Middle frontal gyrus (tissue), 1 donor: ENCODE results near the gene NDE1.
"Not testable (repeated sequence)": the region's sequence is repeated elsewhere in the genome, so short reads cannot be mapped to it uniquely, and the experiment has no call there.

Experiments
- DNase-seq: peaks from one replicate; pipeline ENCODE4 v3.0.0-alpha.2; 2015; ENCODE audit warnings: low spot score; ENCODE audit errors: extremely low spot score

Gene NDE1, protein sequence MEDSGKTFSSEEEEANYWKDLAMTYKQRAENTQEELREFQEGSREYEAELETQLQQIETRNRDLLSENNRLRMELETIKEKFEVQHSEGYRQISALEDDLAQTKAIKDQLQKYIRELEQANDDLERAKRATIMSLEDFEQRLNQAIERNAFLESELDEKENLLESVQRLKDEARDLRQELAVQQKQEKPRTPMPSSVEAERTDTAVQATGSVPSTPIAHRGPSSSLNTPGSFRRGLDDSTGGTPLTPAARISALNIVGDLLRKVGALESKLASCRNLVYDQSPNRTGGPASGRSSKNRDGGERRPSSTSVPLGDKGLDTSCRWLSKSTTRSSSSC

DNA sequence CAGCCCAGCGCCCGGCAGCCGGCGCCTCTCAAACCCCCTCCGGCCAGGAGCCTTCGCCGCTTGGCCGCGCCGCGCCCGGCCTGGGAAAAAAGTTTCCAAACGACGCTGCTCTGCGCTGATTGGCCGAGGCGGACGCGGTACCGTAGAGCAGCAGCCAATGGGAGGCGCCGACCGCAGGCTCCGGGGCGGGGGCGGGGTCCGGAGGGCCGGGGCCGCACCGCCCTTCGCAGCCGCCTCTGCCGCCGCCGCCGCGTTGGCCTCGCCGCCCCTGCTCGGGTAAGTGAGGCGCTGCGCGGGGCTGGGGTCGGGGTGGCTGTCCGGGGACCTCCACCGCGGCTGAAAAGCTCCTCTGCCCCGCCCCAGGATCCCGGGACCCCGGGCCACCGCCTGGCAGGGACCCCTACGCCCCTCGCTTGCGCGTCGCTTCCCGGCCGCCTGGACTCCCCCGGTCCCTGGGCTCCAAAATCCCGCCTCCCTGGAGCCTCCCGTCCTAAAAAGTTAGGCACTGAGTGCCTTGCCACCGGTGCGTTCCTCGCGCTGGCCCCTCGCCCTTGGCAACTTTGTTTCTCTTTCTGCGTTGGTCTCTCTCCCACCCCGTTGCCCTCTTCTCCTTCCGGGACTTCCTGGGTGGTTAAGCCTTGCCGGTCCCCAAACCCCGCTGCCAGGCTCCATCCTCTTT is at the start of gene NDE1:
NDE1 (plus strand) TSS at position 227 of the 679 bp plus-strand sequence. CDS start 14,534 bp downstream, outside the sequence.
- DNase-seq: peak; percentile 87

DNA sequence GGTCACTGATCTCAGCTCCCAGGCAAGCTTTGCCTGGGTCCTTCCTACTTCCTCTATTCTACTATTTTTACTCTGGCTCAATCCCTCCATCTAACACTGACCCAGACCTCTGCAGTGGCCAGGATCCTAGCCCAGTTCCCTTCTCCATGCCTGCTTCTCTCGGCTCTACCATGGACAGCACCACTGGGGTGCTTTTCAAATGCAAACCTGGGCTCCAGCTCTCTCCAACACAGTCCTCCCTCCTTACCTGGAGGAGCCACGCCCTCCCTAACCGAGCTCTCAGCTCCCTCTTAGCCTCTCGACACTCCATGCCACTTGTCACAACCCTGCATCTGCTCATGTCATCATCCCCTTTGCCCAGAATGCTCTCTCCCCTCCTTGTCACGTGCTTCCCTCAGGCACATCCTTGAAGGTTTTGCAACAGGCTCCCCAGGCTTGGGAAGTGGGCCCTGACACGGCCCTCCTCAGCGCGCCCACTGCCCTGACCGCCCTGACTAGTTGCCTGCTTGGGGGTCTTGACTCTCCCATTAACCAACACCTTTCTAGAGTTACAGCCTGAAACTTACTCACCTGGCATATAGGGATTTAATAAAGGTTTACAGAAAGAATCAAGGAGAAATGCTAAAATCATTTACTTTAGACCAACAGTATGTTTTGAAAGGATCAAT is 48.7 kb upstream of the NDE1 start:
- DNase-seq: no peak

DNA sequence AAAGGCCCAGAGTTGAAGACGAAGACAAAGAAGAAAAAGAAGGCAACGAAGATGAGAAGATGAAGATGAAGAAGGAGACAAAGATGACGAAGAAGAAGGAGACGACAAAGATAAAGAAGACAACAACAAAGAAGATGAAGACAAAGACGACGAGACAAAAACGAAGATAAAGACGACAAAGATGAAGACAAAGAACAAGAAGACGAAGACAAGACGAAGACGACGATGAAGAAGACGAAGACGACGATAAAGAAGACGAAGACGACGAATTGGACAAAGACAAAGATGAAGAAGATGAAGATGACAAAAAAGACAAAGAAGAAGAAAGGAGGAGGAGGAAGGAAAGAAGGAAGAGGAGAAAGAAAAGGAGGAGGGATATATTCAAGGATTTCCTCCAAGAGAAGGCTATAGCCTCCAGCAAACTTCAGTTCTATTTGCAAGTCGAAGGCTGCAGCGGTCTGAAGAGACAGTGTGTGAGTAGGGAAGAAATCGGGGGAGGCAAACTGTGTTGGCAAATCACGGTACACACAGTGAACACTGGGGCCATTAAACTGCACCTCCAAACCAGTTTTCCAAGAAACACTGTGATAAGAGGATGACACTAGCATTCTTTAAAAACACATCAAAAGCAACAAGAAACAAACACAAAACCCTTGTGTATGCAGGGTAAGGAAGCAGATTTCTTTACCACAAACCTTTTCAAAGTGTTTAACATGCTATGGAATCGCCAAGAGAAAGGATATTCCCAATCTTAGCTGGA is 47.6 kb upstream of the NDE1 start:
- no peak for DNase-seq

DNA sequence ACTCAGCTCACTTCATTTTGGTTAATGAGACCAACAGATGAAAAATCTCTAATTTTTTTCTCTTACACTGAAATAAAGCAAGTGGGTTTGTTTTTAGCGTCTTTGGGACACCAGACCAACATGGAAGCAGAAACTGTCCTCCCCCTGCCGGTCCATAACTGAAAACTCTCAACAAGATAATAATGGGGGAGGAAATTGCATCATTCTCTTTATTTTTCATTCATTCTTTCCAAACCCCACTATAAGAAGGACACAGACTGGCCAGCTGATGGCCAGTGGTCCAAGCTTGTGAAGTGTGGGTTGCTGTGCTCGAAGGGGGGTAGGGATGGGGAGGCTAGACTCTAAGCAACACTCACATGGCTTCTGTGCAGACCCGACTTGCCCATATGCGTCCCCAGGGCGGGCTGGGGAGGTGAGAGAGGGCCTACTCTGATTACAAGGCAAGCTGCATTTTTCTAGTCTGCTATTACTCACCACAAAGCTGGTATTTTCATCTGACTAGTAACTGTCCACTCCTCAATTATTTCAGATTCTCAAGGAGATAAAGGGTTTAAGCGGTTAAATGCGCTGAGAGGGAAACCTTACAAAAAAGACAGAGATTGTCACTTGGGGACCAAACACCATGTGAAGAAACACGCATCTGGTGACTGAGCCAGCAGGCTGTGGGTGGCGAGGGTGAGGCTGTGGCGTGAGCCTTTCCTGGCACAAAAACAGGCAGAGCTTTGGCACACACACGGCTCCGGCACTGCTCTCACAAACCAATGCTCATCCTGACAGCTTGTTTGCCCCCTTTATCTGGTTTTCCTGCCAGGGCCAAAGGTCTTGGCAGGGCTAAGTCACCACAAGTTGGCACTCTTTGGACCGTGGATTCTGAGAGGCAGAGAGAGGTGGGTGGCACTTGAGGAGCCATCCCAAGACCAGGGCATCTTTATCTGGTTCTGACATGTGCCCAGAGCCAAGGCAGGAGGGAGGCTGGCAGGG is 45.3 kb upstream of the NDE1 start:
- DNase-seq: peak; percentile 45

DNA sequence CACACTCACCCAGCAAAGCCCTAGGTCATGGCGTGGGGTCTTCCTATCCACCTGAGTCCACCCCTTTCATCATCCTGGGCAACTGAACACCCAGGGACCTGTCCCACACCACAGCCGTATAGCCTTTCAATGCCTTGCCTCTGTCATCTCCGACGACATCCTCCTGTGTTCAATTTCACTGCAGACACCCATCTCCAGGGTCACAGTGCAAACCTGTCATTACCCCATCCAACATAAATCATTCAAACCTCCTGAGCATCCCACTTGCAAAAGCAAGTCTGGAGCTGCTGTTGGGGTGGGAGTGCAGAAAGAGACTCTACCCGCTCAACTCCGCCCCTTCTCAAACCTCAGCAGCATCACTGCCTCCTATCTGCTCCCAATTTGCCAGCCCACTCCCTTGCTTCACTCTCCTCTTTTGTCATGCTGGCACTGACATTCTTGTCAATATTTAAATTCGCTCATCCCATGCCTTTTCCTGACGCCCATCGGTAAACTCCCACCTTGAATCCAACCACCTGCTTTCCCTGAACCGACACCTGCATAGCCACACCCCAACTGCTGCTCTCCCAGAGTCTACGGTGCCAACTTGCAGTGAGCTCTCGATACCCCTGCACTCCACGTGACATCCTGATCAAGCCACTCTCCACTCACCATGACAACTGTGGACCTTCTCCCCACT is 44.1 kb upstream of the NDE1 start:
- no peak for DNase-seq

DNA sequence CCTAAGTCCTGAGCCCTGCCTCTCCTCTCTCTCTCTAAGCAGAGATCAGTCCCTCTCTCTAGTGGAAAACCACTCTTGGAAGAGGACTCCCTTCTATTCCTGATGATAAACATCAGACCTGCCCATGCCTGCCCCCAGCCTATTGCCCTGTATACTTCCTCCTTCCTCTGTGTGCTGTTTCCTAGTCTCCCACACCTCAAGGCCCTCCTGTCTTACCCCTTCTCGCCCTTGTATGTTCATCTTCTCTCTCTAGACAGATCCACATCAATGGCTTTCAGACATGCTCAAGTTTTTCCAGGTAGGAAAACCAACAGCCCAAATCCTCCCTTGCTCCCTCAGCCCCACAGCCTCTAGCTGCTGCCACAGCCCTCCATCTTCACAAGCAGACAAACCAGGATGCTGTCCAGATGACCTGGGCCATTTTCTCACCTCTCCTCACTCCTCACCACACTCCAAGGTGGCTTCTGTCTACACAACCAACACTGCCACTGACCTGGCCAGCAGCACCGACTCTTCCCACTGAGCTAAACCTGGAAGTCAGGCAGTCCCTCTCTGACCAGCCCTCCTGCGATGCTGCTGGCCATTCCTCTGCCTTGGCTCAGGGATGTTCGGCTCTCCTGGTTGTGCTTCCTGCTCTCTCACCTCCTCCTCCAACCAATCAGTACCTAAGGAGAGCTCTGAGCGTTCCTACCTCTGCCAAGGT is 43.4 kb upstream of the NDE1 start:
- DNase-seq: no peak

DNA sequence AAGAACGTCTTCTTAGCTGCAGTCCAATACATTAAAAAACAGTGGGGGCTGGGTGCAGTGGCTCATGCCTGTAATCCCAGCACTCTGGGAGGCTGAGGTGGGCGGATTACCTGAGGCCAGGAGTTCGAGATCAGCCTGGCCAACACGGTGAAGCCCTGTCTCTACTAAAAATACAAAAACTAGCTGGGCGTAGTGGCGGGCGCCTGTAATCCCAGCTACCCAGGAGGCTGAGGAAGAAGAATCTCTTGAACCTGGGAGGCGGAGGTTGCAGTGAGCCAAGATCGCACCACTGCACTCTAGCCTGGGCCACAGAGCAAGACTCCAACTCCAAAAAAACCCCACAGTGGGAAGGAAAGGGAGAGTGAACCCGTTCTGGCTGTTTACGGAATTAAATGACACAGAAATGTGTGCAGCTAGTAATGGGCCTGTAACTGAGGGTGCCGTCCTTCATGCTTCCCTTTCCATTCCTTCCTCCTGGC is 42.8 kb upstream of the NDE1 start:
- not testable (repeated sequence) for DNase-seq

DNA sequence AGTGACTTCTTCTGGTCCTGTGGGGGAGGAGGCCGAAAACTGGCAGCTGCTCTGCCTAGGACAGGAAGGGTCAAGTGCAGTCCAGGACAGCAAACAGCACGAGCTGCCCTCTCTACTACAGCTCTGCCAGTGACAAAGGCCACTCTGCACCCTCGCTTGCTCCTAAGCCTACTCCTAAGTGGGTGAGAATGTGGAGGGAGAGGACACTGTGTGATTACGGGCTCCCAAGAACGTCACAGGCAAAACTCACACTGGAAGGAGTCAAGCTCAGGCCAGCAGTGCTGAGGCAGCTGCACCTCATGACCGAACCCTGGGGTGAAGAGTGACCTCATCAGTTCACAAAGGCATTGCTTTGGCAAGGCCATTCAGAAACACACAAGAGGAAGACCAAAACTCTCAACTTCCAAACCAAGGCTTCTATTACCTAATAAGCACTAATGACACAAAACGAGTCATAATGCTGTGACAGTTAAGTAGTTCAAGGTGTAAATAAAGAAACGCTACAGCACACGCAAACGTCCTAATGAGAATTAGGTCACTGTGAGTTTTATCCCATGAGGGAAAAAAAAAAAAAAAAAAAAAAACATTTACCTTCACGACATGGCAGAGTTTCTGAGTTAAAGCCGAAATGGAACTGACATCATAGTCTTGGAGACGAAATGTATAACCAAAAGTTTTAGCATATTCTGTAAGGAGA is 42.2 kb upstream of the NDE1 start:
- no peak for DNase-seq

DNA sequence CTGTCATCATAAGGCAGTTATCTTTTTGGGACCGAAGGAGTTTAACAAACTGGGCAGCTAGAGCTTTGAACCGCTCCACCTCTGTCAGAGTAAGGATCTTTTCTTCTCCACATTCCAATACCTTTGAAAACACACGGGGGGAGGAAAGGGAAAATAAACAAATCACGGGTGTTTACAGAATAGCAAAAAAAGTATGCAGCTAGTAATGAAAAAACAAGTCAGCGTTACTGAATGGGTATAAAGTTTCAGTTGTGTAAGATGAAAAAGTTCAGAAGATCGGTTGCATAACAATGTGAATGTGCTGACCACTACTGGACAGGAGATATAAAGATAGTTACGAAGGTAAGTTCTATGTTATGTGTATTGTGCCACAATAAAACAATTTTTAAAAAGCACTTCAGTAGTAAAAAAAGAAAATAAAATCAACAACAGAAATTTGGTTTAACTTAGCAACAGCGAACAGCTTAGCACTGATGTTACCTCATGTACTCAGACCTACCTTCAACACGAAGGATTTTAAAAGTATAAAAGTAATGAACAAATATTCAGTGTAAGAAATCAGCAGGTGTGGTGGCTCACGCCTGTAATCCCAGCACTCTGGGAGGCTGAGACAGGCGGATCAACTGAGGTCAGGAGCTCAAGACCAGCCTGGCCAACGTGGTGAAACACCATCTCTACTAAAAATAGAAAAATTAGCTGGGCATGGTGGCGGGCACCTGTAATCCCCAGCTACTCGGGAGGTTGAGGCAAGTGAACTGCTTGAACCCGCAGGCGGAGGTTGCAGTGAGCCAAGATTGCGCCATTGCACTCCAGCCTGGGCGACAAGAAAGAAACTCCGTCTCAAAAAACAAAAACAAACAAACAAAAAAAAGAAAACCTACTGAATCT is 41.4 kb upstream of the NDE1 start:
- DNase-seq: no peak

DNA sequence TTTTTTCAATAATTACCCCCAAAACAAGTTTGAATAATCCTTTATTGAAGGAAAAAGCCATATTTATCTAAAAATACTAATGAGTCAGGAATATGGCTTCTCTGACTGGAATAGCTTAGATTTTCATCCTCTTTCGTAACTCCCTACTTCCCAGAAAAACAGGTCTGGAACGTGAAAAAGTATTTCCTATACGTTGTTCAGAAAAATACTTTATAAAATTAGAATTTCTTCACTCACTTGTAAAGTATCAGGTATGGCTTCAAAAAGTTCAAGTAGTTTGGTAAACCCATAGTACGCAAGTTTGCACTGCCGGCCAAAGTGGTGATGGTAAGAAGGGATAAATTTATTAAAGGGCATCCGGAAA is 40.8 kb upstream of the NDE1 start:
- no peak for DNase-seq

DNA sequence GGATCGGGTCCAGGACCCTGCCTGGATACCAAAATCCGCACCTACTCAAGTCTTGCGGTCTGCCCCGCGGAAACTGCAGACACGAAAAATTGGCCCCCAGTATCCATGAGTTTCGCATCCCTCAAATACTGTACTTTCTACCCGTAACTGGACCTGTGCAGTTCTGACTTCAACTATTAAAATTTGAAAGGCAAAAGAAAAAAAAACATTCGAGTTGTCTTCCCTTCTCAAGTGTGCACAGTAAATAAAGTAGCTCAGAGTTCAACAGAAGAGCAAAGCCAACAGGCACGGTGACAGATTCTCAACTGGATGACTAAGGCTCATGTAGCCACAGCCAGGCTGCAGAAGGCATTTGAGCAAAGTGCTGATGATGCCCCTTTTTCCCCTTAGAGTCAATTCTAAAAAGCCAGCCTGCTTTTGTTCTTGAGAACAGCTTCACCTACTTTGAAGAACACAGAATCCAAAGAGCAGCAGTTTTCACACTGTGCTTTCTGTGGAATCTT is 39.6 kb upstream of the NDE1 start:
- no peak for DNase-seq

DNA sequence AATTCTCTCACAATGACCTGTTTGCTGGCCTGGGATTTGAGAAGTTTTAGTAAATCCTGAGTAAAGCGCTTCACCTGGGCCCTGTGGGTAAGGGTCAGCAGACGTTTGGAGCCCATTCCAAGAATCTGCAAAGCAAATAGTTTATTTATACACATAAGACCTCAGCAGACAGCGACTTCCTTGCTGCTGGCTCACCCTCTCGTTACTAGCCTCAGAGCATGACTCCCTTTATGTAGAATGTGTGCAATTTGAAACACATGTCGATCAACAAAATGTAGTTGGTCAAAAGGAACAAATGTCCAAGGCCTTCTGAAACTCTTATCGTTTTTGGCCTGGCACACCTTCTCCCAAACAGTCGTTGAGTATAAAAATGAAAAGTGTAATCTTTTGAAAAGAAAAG is 38.4 kb upstream of the NDE1 start:
- DNase-seq: no peak

DNA sequence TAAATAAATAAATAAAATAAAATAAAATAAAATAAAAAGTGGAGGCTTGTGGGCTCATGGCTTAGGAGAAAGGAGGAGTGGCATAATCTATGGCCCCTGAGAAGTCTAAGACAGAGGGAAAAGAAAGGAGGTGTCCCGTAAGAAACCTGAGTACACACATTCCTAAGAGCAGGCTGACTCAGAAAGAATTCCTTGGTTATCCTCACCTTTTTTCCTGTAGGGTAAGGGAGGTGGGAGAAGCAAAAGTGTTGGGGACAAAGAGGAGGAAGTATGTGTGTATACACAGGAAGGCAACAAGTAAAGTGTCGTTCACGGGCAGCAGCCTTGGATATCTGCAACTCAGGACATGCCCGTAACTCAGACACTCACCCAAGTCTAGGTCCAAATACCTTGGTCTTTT is 36.4 kb upstream of the NDE1 start:
- DNase-seq: no peak

DNA sequence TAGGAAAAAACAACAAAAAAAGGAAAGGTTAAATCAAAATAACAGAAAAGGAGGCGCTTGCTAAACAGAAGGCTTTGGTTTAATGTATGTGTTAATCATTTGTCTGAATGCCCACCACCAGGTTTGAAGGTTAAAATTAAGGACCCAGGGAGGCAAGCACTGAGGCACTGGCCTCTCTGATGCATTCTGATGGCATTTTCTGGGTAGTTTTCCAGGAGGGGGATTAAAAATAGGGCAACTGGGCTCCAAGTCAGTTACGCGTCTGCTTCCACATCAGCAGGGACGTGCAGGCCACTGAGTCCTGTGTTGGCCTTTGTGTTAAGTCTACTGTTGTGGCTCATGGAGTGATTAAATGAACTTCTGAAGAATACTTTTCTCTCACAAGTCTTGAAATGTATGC is 34.0 kb upstream of the NDE1 start:
- no peak for DNase-seq

DNA sequence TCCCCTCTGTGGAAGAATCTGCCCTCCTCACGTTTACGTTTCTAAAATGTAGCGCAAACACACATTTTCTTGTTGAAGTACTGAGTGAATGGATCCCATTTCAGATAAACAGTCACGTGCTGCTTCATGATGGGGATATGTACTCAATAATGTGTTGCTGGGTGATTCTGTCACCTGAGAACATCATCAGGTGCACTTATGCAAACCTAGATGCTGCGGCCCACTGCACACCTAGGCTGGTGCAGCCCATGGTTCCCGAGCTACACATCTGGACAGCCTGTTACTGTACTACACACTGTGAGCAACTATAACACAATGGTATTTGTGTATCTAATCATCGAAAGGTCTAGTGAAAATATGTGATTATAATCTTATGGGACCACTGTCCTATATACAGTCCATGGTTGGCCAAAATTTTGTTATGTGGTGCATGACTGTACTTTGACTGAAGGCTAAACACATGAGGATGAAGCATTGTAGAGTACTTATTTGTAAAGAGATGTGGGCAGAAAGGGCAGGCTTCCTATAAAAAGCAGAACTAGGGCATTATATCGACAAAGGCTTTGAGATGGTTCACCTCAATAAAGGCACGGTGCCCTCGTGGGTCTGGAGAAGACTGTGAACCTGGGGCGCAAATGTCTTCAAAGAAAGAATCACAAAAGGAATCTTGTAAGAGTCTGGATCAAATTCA is 33.4 kb upstream of the NDE1 start:
- DNase-seq: no peak

DNA sequence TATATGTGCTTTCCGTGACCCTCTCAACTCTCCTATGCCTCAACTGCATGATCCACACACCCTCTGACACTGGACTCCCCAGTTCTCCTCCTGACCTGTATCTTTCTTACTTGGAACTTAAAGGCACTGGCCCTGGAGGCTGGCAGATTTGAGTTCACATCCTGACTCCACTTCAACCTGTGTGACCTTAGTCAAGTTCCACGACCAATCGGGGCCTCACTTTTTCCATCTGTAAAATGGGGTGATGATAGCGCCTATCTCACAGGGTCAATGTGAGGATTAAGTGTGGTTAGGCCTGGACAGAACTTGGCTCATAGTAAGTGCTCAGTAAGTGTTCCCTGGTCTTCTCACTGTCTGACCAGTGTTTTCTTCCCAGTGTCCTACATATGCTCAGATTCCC is 32.1 kb upstream of the NDE1 start:
- DNase-seq: no peak

DNA sequence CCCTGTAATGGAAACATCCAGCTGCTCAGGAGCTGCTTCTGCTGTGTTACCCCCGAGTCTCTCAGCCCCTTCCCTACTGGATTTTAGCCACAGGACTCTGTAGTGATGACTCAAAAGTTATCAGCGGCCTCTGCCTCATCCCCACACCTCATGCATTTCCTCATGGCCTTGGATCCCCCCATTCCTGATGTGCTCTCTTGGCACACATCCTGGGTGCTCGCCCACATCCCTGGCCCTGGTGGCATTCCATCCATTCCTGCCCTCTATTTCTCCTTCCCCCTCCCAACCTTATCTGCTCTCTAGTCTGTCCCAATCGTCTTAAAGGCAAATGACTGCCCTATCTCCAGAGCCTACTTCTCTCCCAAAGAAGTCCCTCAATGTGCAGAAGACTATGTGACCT is 31.7 kb upstream of the NDE1 start:
- no peak for DNase-seq
